Esophagus squamous epithelium (tissue), 5 donors: ENCODE data around the gene NMRK2. TPM values are rescaled to one million over a fixed set of nuclear protein-coding genes. Genes with fewer than 3 reads are reported as not detected.

ENCODE experiments used
- DNase-seq: peaks from one replicate; lab custom pipeline; 2025; lab: John Stamatoyannopoulos, UW
- H3K27ac ChIP-seq, 4 donors: fragments of 200-600 bp; sonication (generic); one replicate each; pipeline ENCODE4 v1.5.1; 2016 to 2019; ENCODE audit warnings: mild to moderate bottlenecking in 1 of 4
- H3K27me3 ChIP-seq, 4 donors: fragments of 200-600 bp; sonication (generic); 1 replicate in 3 of 4; 2 replicates in 1 of 4; pipeline versions ENCODE4 v1.5.1 to v1.6.0; 2017 to 2021; ENCODE audit warnings: antibody characterized with exemption in 1 of 4
- H3K36me3 ChIP-seq, 3 donors: fragments of 200-600 bp; sonication (generic); one replicate each; pipeline ENCODE4 v1.5.1; 2016 to 2019
- H3K4me1 ChIP-seq, 3 donors: fragments of 200-600 bp; sonication (generic); one replicate each; pipeline ENCODE4 v1.5.1; 2017 to 2019
- H3K4me3 ChIP-seq, 4 donors: fragments of 200-600 bp; sonication (generic); 1 replicate in 3 of 4; 2 replicates in 1 of 4; pipeline ENCODE4 v1.5.1; 2016 to 2019; ENCODE audit warnings: mild to moderate bottlenecking in 2 of 4, moderate library complexity in 1 of 4
- H3K9me3 ChIP-seq, 3 donors: fragments of 200-600 bp; sonication (generic); one replicate each; pipeline ENCODE4 v1.5.1; 2016 to 2019
- POLR2A ChIP-seq, 4 donors: fragments of 450-650 bp; IDR thresholded peaks; one replicate each; pipeline ENCODE4 v1.6.1; 2017; ENCODE audit warnings: antibody characterized with exemption in 4 of 4, mild to moderate bottlenecking in 4 of 4, moderate library complexity in 3 of 4
- WGBS, 2 donors: methylation state at CpG; one replicate each; pipeline ENCODE4 v1.1.5; 2018; 5-methylcytosine and 5-hydroxymethylcytosine counted together
- intact Hi-C: fragments of 100-400 bp; cut with DNase I; formaldehyde crosslinking; loops from one replicate; pipeline ENCODE4 v1.15.0; 2022
- total RNA-seq, 4 donors: library from RNA; depleted of rRNA; stranded (reverse); fragments of >200 nt; gene quantifications; one replicate each; pipeline ENCODE4 v1.1.0, GENCODE V29; 2016
- TF ChIP-seq, protein P1 (sequence below), 6 experiments: fragments of 450-650 bp in 4 of 6; fragments of 200-600 bp in 2 of 6; sonication (generic) in 2 of 6; IDR thresholded peaks; one replicate each; pipeline ENCODE4 v1.5.1; 2016 to 2019; ENCODE audit warnings: antibody characterized with exemption in 6 of 6, mild to moderate bottlenecking in 4 of 6, moderate library complexity in 4 of 6
- donor health status: DM: yes; HTN: yes; CAD: no.

The NMRK2 gene
- total RNA-seq, 4 donors from 2014 or later: not detected

GRCh38 chr19:3979289-3979673 is 46.4 kb downstream of the NMRK2 start:
- no peak for DNase-seq
- no peaks in the 10 kb centered on the region for H3K9me3 ChIP-seq
- no peak overlapping the region for H3K4me3 ChIP-seq
- H3K4me1 ChIP-seq: peaks cover 19 to 78% (median 19%) of the 10 kb centered on the region in 3 donors
- WGBS, 2 donors: 87 to 97% methylated on average over 3 to 7 of the region's 18 CpGs
- TF ChIP-seq, protein P1, sequence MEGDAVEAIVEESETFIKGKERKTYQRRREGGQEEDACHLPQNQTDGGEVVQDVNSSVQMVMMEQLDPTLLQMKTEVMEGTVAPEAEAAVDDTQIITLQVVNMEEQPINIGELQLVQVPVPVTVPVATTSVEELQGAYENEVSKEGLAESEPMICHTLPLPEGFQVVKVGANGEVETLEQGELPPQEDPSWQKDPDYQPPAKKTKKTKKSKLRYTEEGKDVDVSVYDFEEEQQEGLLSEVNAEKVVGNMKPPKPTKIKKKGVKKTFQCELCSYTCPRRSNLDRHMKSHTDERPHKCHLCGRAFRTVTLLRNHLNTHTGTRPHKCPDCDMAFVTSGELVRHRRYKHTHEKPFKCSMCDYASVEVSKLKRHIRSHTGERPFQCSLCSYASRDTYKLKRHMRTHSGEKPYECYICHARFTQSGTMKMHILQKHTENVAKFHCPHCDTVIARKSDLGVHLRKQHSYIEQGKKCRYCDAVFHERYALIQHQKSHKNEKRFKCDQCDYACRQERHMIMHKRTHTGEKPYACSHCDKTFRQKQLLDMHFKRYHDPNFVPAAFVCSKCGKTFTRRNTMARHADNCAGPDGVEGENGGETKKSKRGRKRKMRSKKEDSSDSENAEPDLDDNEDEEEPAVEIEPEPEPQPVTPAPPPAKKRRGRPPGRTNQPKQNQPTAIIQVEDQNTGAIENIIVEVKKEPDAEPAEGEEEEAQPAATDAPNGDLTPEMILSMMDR (IDR thresholded peaks at IDR 0.05): no peak
- no peak for TF ChIP-seq POLR2A (IDR thresholded peaks at IDR 0.05)
- no peaks in the 10 kb centered on the region for H3K27me3 ChIP-seq
- peak overlapping the region in 1 of 4 donors; percentile 0 for H3K27ac ChIP-seq
- H3K36me3 ChIP-seq: peaks cover 85 to 94% (median 86%) of the 10 kb centered on the region in 3 donors
- intact Hi-C loops: no loop called here

DNA sequence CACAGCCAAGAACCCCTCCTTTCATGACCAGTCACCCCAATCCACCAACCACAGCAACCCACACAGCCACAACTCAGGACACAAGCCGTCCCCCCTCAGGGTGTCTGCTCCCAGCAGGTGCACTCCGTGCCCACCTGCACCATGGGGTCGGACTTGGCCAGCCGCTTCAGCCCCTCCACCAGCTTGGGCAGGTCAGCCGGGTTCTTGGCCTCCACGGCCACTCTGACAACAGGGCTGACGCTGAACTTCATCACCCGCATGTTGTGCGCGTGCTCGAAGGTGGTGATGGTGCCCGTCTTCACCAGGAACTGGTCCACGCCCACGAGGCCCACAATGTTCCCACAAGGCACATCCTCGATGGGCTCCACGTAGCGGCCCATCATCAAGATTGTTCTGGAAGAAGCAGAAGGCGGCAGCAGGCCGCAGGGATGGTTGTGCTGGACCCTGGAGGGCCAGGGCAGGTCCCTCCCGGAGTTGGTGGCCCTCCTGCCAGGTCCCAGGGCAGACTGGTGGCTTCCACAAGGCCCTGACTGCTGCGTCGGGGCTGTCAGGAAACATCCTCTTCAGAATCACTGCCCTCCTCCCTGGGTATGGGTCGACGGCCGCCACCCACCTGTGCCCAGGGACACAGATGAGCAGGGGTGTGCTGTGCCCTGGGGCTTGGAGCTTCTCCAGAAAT is 46.9 kb downstream of the NMRK2 start:
- WGBS, 2 donors: 89 to 92% methylated on average over 6 to 16 of the region's 25 CpGs
- intact Hi-C loops: loop anchor here (10.0 kb wide), 1 partner anchor 155 kb away; no protein-coding TSS in a partner anchor
- no peak for DNase-seq

GRCh38 chr19:3980353-3981251 is 47.7 kb downstream of the NMRK2 start:
- H3K4me3 ChIP-seq: no peak overlapping the region
- H3K27me3 ChIP-seq: no peaks in the 10 kb centered on the region
- H3K4me1 ChIP-seq: peaks cover 22 to 84% (median 24%) of the 10 kb centered on the region in 3 donors
- no peak for TF ChIP-seq POLR2A (IDR thresholded peaks at IDR 0.05)
- TF ChIP-seq, protein P1 (IDR thresholded peaks at IDR 0.05): no peak
- 72 to 90% methylated on average over 2 to 7 of the region's 31 CpGs for WGBS, 2 donors
- H3K36me3 ChIP-seq: peaks cover 81 to 89% (median 88%) of the 10 kb centered on the region in 3 donors
- no peak overlapping the region for H3K27ac ChIP-seq
- intact Hi-C loops: loop anchor here (10.0 kb wide), 1 partner anchor 154 kb away; no protein-coding TSS in a partner anchor
- no peak for DNase-seq
- no peaks in the 10 kb centered on the region for H3K9me3 ChIP-seq

More for the DNA sequence above, 46.9 kb downstream of the NMRK2 start:
- Histone ChIP-seq H3K27me3 (no peaks in the 10 kb centered on the region), H3K4me3 (no peak overlapping the region), H3K27ac (peak overlapping the region in 1 of 4 donors; percentile 0), H3K4me1 (peaks cover 21 to 81% (median 22%) of the 10 kb centered on the region in 3 donors), H3K36me3 (peaks cover 86 to 95% (median 90%) of the 10 kb centered on the region in 3 donors), H3K9me3 (no peaks in the 10 kb centered on the region)
- TF ChIP-seq POLR2A (IDR thresholded peaks at IDR 0.05): no peak
- TF ChIP-seq, protein P1 (IDR thresholded peaks at IDR 0.05): no peak

- no peaks in the 10 kb centered on the region for H3K9me3 ChIP-seq
- intact Hi-C loops: loop anchor here (10.0 kb wide), 1 partner anchor 153 kb away; no protein-coding TSS in a partner anchor
- 82 to 100% methylated on average over 2 to 5 of the region's 10 CpGs for WGBS, 2 donors
- no peak for DNase-seq
- H3K36me3 ChIP-seq: peaks cover 73 to 81% (median 80%) of the 10 kb centered on the region in 3 donors
- TF ChIP-seq, protein P1 (IDR thresholded peaks at IDR 0.05): no peak
- TF ChIP-seq POLR2A (IDR thresholded peaks at IDR 0.05): no peak
- H3K4me3 ChIP-seq: no peak overlapping the region
- no peak overlapping the region for H3K27ac ChIP-seq
- no peaks in the 10 kb centered on the region for H3K27me3 ChIP-seq
- H3K4me1 ChIP-seq: peaks cover 28 to 90% (median 30%) of the 10 kb centered on the region in 3 donors
Observed at GRCh38 chr19:3981373-3981735, 48.5 kb downstream of the NMRK2 start.
